Measurements from ENCODE around the gene TREH. TPM values are rescaled to one million over a fixed set of nuclear protein-coding genes. Genes with fewer than 3 reads are reported as not detected.
"Not testable (repeated sequence)": the region's sequence is repeated elsewhere in the genome, so short reads cannot be mapped to it uniquely, and the experiment has no call there.

Gene TREH, protein sequence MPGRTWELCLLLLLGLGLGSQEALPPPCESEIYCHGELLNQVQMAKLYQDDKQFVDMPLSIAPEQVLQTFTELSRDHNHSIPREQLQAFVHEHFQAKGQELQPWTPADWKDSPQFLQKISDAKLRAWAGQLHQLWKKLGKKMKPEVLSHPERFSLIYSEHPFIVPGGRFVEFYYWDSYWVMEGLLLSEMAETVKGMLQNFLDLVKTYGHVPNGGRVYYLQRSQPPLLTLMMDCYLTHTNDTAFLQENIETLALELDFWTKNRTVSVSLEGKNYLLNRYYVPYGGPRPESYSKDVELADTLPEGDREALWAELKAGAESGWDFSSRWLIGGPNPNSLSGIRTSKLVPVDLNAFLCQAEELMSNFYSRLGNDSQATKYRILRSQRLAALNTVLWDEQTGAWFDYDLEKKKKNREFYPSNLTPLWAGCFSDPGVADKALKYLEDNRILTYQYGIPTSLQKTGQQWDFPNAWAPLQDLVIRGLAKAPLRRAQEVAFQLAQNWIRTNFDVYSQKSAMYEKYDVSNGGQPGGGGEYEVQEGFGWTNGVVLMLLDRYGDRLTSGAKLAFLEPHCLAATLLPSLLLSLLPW
- under 1 TPM in 7 of 12 donors, not detected in 5; 0.12 to 0.57 (median 0.26) TPM for polyA plus RNA-seq (ENCODE audit: insufficient read length in 12 of 12)
- long read RNA-seq, donor 1, partial matches to known transcripts = 6 of 8 reads
- long read RNA-seq, donor 1, other reads (novel, unspliced or antisense) = 0 of 8 reads
- long read RNA-seq, donor 2 = 0 reads
- long read RNA-seq, donor 3 = 0 reads
- long read RNA-seq, donor 4 = 0 reads
- long read RNA-seq, donor 5 = 0 reads
- long read RNA-seq, donor 6 = 0 reads
- long read RNA-seq, donor 7 = 0 reads
- long read RNA-seq, donor 8 = 0 reads
- long read RNA-seq, donor 9 = 0 reads
- long read RNA-seq, donor 10, partial matches to known transcripts = 5 of 5 reads
- long read RNA-seq, donor 10, other reads (novel, unspliced or antisense) = 0 of 5 reads
- long read RNA-seq, donor 11 = 0 reads

DNA sequence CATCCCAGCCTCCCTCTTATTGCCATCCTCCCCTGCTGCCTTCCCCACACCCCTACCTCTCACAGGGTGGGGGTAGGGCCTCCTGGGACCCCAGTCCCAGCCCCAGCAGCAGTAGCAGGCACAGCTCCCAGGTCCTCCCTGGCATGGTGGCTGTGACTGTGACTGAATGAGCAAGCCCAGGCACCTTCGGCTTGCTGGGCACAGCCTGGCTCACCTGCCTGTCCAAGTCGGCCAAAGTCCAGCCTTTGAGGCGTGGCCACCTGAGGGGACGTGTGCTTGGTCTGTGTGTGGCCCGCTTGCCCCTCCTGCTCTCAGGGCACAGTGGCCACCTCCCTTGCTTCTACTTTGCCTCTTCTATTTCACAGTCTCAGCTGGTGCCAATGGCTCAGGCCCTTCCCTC, at the start of gene TREH:
TSS of gene TREH (minus strand) at position 168 of the 400 bp plus-strand sequence. CDS start at position 145, 23 bp downstream.
- no peak for DNase-seq

DNA sequence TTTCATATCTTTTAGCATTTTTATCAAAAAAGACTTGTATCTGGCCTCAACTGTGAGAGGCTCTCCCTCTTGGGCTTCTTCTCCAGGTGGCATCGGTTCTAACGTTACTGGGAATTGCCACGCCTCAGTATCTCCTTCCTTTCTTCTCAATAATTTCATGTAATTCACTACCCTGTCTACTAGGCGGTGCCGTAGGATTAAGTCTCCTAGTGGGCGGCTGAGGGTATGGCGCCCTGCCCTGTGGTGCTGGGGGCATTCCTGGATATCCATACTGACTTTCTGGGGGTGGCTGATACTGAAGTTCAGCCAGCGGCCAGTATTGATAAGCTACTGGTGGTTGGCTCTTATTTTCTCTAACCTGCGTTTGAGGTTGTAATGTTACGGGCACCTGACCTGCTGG, 48.7 kb upstream of the TREH start:
- not testable (repeated sequence) for DNase-seq

DNA sequence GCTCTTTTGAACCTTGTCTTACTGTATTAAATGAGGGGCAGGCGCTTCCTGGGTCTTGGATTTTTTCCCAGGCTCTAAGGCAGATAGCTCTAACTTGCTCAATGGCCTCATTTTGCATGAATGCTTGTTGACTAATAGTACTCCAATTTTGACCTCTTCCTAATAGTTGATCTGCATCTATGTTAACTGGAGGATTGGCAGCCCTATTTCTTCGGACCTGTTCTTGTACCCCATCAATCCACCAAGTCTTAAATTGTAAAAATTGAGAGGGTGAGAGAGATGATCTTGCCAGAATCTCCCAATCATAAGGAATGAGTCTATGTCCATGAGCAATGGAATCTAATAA, 48.2 kb upstream of the TREH start:
- not testable (repeated sequence) for DNase-seq

DNA sequence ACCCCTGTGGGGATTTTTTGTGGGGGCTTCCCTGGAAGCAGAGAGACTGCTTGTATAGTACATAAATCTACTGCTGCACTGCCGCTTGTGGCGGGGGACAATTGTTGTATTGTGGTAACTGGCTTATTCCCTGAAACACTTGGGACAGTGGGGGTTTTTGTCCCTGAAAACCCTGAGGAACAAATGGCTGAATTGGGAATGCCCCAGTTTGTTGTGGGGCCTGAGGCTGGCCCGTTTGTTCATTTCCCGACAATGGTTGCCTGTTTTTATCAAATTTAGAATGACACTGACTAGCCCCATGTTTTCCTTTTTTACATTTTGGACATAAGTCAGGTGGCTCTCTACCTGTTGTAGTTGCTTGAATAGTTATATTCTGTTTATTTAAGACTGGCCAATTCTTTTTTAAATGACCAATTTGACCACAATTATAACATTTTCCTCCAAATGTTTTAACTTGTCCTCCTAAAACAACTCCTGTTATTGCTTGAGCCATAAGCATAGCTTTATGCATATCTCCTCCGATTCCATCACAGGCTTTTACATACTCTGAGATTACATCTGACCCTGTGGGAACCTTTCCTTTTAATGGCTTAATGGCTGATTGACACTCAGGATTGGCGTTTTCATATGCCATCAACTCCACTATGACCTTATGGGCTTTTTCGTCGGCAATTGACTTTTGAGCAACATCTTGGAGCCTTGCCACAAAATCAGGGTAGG, 47.7 kb upstream of the TREH start:
- not testable (repeated sequence) for DNase-seq

DNA sequence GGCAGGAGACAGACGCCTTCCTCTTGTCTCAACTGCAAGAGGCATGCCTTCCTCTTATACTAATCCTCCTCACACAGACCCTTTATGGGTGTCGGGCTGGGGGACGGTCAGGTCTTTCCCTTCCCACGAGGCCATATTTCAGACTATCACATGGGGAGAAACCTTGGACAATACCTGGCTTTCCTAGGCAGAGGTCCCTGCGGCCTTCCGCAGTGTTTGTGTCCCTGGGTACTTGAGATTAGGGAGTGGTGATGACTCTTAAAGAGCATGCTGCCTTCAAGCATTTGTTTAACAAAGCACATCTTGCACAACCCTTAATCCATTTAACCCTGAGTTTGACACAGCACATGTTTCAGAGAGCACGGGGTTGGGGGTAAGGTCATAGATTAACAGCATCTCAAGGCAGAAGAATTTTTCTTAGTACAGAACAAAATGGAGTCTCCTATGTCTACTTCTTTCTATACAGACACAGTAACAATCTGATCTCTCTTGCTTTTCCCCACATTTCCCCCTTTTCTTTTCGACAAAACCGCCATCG, 42.1 kb upstream of the TREH start:
- DNase-seq = not testable (repeated sequence)

DNA sequence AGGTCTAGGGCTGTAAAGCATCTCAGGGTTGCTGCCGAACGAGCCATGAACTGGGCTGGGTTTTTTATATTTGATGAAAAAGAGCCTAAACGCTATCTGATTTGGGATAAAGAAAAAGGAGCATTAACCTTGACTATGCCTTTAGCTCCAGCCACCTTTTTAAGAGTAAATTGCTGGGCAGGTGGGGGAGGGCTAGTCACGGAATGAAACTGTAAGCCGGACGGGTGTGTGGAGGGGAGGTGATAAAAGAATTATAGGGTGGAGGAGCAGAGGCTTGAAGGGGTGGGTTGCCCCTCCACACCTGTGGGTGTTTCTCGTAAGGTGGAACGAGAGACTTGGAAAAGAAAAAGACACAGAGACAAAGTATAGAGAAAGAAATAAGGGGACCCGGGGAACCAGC, 41.3 kb upstream of the TREH start:
- not testable (repeated sequence) for DNase-seq

DNA sequence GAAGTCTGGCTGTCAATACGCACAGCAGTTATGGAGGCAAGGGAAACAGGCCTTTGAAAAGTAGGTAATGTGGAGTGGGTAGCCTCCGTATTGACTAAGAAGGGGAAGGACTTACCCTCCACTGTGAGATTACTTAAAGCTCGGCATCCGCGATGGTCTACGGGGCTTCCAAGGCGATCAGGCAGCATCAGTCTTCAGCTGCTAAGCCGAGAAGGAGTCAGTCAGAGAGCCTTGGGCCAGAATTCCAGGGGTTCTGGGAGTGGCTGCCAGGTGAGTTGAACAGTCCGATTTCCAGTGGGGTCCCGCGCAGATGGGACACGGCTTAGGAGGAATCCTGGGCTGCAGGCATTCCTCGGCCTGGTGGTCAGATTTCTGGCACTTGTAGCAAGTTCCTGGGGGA, 40.6 kb upstream of the TREH start:
- not testable (repeated sequence) for DNase-seq

DNA sequence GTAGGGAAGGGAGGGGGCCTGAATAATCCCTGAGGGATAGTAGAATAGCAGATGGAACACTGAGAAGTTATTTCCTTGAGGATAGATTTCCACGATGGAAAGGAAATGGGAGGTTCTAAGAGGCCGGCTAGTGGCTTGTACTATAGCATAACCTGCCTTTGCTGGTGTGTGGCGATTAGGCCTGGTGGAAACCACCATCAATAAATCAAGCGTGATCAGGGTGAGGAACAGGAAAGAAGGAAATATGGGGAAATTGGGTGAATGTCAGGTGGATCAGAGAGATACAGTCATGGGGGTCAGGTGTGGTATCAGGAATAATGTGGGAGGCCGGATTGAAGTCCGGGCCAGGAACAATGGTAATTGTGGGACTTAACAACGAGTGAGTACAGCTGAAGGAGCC, 39.1 kb upstream of the TREH start:
- not testable (repeated sequence) for DNase-seq

DNA sequence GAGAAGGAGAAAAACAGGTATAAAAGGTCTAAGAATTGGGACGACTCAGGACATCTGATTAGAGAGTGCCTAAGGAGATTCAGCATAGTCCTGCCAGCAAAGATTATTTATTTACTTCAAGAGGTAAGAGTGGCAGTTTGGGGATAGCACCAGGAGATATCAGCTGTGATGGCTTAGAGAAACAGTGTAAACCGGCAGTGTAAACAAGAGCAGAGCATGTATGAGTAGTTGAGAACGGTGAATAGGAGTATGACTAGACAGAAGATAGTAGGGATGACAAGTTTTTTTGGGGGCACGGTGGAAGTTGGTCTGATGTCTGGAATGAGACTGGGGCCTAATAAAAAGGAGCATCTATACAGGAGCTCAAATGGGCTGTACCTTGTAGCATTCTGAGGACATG, 38.3 kb upstream of the TREH start:
- DNase-seq = not testable (repeated sequence)

DNA sequence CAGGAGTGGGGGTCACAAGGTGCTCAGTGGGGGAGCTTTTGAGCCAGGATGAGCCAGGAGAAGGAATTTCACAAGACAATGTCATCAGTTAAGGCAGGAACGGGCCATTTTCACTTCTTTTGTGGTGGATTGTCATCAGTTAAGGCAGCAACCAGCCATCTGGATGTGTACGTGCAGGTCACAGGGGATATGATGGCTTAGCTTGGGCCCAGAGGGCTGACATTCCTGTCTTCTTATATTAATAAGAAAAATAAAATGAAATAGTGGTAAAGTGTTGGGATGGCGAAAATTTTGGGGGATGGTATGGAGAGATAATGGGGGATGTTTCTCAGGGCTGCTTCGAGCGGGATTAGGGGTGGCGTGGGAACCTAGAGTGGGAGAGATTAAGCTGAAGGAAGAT, 37.8 kb upstream of the TREH start:
- DNase-seq = not testable (repeated sequence)

DNA sequence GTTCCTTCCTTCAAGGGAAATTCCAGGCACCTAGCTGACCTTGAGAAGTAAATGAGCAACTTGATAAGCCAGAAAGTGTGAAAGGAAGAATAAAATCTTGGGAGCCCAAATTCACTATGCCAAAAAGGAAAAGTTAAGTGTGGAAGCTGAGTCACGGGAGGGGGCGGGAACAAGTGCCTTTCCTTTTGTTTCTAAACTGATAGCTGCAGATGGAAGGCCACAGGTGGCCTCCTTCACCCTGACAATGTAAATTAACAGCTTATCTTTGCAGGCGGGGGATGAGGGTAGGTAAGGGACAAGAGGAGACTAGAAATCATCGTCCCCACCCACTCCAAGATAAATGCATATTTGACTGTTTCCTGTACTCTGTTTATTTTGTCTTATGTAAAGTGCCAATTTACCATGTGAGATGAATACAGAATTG, 36.4 kb upstream of the TREH start:
- DNase-seq = no peak

DNA sequence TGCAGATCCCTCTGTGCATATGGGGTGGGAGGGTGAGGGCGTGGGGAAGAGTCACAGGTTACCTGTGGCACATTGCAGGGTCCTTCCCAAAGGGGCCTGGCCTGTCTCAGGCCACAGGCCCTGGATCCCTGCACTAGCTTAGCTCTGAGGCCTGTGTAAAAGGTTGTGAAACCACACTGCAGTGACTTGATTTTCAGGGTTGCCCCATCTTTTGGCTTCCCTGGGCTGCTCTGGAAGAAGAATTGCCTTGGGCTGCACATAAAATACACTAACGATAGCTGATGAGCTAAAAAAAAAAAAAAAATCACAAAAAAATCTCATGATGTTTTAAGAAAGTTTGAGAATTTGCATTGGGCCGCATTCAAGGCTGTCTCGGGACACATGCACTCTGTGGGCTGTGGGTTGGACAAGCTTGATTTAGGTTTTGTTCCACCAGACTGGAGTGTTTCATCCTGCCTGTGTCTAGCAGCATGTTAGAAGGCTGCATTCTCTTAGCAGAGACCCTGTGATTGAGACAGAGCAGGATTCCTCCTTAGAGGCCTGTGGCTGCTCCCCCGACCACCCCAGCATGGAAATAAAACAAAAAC, 35.9 kb upstream of the TREH start:
- no peak for DNase-seq

DNA sequence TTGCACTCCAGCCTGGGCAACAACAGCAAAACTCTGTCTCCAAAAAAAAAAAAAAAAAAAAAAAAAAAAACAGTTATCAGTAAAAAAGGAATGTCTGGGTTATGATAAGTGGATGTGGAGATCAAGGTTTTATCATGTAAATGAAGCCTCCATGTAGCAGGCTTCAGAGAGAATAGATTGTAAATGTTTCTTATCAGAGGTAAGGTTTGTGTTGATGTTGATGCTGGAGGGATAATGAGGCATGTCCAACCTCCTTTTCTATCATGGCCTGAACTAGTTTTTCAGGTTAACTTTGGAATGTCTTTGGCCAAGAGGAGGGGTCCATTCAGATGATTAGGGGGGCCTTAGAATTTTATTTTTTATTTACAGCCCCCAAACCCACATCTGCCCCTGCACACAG, 35.4 kb upstream of the TREH start:
- no peak for DNase-seq

DNA sequence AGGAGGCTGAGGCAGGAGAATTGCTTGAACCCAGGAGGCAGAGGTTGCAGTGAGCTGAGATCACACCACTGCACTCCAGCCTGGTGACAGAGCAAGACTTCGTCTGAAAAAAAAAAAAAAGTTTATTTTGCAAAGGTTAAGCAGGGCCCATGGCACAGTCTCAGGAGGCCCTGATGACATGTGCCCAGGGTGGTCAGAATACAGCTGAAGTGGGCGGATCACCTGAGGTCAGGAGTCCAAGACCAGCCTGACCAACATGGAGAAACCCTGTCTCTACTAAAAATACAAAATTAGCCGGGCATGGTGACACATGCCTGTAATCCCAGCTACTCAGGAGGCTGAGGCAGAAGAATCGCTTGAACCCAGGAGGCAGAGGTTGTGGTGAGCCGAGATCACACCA, 35.0 kb upstream of the TREH start:
- DNase-seq = not testable (repeated sequence)

DNA sequence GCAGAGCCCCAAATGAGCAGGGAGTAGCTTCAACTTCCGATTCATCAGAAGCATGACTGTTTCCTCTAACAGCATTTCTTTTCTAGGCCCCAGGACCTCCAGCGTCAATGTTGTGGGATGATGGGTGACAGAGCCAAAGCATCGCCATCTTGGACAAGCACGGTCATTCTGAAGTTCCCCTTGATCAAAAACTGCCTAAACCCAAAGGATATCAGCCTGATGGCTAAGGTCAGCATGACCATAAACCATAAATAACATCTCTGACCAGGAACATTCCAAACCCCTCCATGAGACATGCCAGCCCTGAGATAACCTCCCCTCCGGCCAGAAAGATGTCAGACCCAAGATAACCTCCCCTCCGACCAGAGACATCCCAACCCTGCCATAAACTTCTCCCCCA, 28.8 kb upstream of the TREH start:
- no peak for DNase-seq

DNA sequence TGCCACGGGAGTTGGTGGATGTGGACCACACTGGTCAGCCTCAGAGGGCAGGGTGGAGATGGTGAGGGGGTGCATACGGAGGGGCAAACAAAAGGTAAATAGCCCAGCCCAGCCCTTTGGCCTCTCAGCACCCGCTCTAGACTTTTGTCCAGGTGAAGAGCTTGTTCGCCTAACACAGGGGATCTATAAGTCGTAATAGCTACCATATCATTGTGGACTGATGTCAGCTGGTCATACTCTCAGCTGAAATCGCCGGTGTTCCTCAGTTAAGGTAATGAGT, 27.0 kb upstream of the TREH start:
- DNase-seq = no peak

DNA sequence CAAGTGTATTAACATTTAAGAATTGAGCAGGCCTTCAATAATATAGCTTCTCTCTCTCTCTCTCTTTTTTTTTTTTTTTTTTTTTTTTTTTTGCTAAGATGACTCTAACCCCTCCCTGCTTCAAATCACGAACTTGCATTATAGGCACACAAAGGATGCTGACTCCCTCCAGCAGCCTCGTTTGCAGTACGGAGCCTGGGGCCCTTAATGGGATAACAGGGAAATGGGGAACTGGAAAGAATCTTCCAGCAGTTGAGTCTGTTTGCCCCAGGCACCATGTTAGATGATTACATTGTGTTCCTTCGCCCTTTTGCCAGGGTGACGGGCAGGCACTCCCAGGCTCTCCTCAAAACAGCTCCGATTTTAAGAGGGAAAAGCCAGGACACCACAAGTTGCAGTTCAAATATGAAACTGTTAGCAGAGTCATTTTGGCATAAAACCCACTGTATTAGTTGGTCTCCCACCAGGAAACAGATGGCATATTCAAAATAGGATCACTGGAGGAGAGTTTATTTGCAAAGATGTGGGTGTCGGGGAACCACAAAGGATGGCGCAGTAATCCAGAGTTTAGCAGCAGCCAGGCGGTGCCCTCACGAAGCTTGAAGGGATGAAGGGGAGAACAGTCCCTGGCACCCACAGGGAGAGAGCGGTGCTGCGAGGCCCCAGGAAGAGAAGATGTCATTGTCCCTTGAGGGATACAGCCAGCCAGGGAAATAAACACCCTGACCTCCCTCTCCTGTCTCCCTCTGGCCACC, 26.5 kb upstream of the TREH start:
- DNase-seq = peak; percentile 17

DNA sequence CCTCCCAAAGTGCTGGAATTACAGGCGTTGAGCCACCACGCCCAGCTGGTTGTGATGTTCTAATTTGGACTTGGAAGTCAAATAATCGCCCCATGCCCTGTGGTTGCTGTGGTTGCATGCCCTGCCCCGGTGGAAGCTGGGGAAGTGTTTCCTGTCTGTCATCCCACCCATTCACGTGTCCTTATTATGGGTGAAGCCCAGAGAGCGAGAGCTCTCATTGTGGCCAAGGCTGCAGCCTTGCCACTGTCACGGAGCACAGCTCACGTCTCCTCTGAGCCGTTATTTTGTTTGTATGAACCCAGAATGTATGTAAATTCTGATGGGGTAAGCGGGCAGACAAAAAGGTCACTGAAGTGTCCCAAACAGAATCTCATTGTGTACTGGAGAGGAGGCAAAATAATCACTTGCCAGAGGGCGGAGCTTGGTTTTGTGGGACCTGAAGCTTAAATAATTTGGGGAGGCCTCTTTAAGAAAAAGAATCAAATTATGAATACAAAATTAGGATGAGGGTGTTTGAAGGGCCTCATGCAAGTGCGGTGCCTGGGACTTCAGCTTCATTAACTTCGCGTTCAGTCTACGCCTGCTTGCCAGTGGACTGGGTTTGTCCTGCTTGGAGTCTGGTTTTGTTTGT, 25.8 kb upstream of the TREH start:
- DNase-seq = no peak

DNA sequence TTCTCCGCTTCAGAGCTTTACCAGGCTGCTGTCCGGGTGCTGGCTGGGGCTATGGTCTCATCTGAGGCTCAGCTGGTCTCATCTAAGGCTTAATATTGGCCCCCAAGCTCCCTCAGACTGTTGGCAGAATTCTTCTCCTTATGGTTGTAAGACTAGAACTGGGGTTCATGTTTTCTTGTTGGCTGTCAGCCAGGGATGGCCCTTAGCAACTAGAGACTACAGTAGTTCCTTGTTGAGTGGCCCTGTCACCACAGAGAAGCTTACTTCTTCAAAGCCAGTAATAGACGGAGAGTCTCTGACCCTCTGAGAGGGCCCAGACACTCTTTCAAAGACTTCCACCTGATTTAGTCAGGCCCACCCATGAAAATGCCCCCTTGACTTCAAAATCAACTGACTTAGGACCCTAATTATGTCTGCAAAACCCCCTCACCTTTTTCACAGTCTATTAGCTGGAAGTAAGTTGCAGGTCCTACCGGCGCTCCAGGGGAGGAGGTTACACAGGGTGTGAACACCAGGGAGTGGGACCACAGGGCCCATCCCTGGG, 24.2 kb upstream of the TREH start:
- peak; percentile 26 for DNase-seq
